Epithelial cell of proximal tubule (primary cell): ENCODE measurements around the gene KNL1. TPM values are rescaled to one million over a fixed set of nuclear protein-coding genes. Genes with fewer than 3 reads are reported as not detected.

Experiments
- DNase-seq: peaks from one replicate; pipeline ENCODE4 v3.0.0-alpha.2; 2011; ENCODE audit warnings: low read depth
- H3K4me3 ChIP-seq: 2 replicates; pipeline ENCODE4 v1.5.1; 2011; ENCODE audit warnings: low read depth, mild to moderate bottlenecking, low read length
- CTCF ChIP-seq: conservative IDR thresholded peaks from 2 replicates; pipeline ENCODE4 v1.5.1; 2012; ENCODE audit warnings: low read depth, mild to moderate bottlenecking, low read length
- total RNA-seq: library from RNA; depleted of rRNA; stranded (reverse); fragments of >200 nt; gene quantifications from 2 replicates; pipeline ENCODE4 v1.2.3, GENCODE V29; 2015

The KNL1 gene
- total RNA-seq, 1 donor from 2014 or later: 23.9 TPM

GRCh38 chr15:40598126-40598525 lies 4.1 kb downstream of the KNL1 start:
- no peak overlapping the region for H3K4me3 ChIP-seq
- no peak for TF ChIP-seq CTCF
- DNase-seq: no peak

DNA sequence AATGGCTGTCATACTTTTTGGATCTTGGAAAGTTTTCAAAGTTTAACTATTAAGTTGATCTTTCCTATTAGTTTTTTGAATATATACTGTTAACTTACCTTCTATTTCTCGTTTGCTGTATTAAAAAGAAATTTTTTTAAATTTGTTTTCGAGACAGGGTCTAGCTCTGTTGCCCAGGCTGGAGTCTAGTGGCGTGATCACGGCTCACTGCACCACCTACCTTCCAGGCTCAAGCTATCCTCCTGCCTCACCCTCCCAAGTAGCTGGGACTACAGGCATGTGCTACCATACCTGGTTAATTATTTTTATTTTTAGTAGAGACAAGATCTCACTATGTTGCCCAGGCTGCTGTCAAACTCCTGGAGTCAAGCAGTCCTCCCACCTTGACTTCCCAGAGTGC lies 4.6 kb downstream of the KNL1 start:
- DNase-seq: no peak
- no peak overlapping the region for H3K4me3 ChIP-seq
- TF ChIP-seq CTCF: no peak

DNA sequence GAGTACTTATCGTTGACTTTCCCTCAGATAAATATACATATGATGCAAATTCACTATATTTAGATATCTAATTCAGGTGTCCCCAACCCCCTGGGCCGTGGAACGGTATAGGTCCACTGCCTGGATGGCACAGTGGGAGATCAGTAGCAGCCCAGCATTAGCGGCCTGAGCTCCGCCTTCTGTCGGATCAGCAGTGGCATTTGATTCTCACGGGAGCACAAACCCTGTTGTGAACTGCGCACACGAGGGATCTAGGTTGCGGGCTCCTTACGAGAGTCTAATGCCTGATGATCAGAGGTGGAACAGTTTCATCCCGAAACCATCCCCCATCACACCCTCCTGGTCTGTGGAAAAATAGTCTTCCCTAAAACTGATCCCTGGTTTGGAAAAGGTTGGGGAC lies 6.9 kb downstream of the KNL1 start:
- no peak for TF ChIP-seq CTCF
- DNase-seq: no peak
- H3K4me3 ChIP-seq: no peak overlapping the region

DNA sequence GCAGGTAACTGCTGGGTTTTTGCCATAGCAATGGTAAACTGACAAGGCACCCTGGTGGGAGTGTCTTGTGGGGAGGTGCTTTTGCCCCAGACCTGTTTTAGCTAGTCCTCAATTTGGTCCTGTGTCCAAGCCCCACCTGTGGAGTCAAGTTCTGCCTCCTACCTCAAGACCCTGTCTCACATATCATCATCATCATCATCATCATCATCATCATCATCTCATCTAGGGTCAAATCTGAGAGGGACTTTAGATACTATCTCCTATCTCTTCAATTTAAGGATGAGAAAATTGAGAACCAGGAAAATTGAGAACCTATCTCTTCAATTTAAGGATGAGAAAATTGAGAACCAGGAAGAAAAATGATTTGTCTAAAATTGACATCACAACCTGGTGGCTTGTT lies 9.9 kb downstream of the KNL1 start:
- TF ChIP-seq CTCF: no peak
- no peak for DNase-seq
- H3K4me3 ChIP-seq: no peak overlapping the region

DNA sequence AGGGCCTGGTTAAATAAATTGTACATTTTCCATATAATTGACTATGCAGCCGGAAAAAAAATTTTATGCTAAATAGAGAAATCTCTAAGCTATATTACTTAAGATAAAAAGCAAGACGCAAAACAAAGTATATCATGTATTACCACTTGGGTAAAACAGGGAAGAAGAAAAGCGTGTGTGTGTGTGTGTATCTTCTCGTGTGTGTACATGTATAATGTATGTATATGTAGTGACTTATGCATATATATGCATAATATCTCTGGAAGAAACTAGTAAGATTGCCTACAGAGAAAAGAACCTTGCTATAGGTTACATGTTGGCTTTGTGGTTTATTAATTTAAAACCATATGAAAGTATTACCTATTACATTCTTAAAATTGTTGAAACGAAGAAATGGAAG lies 19.0 kb downstream of the KNL1 start:
- H3K4me3 ChIP-seq: no peak overlapping the region
- TF ChIP-seq CTCF: no peak
- no peak for DNase-seq

- DNase-seq: no peak
- TF ChIP-seq CTCF: no peak
- H3K4me3 ChIP-seq: no peak overlapping the region
These were observed 24.0 kb downstream of the KNL1 start for GRCh38 chr15:40618023-40618422.

GRCh38 chr15:40618906-40619305 lies 24.9 kb downstream of the KNL1 start:
- DNase-seq: no peak
- H3K4me3 ChIP-seq: no peak overlapping the region
- no peak for TF ChIP-seq CTCF
